Measurements from ENCODE around the gene SCIN.
"Not testable (repeated sequence)": the region's sequence is repeated elsewhere in the genome, so short reads cannot be mapped to it uniquely, and the experiment has no call there.

SCIN gene

DNA sequence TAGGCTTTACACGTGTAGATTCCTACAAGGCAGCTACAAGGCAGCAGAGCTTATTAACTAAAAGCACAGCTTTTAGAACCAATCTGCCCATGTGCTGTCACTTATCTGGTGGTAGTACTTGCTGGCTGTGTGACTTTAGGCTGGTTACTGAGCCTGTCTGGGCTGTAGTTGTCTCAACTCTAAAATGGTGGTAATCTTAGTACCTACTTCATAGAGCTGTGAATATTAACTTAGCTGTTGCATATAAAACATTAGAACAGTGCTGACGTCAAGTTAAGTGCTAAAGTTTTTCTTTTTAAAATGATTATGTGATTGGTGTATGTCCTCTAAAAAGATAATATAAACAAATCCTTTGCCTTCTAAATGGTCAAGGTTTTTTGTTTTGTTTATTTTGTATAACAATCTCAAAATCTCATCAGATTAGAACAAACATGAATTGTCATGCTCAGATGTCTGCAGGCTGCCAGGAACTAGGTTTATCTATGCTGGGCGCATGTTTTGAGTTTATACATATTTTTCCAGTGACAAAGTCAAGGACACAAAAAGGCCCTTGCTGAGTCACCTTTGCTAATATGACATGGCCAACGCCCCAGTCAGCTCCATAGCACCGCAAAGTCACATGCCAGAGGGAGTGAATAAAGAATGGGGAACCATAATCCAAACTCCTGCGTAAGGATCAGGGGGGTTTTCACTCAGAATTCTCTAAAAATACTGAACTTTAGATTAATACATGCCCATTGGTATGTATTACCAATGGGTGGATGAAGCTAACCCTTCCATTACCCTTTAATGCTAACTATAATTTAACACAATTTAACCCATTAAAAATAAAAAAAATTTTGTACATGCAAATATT, 77.1 kb downstream of the SCIN start:
- no peak for DNase-seq (ENCODE audit: low spot score)

GRCh38 chr7:12648704-12649261, 78.3 kb downstream of the SCIN start:
- DNase-seq (ENCODE audit: low spot score): no peak

DNA sequence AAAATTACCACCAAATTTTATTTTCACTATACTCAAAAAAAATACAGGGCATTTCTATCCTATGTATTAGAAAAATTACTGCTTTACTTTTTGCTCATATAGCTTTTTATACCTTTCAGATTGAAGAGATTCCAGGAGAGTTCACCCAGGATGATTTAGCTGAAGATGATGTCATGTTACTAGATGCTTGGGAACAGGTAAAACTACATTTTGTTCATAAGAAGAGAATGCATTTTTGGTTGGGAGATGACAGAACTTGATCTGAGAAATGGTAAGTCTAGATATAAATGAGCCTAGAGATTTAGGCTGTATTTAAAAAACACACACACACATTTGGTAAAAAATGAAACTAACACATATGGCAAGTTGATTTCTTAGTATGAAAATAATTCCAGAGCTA, 78.8 kb downstream of the SCIN start:
- no peak for DNase-seq (ENCODE audit: low spot score)

GRCh38 chr7:12650080-12650479, 79.6 kb downstream of the SCIN start:
- DNase-seq (ENCODE audit: low spot score): no peak

- DNase-seq (ENCODE audit: low spot score): no peak
Observed at GRCh38 chr7:12653110-12653509, 82.6 kb downstream of the SCIN start.

GRCh38 chr7:12653518-12653917, 83.0 kb downstream of the SCIN start:
- DNase-seq (ENCODE audit: low spot score): no peak

DNA sequence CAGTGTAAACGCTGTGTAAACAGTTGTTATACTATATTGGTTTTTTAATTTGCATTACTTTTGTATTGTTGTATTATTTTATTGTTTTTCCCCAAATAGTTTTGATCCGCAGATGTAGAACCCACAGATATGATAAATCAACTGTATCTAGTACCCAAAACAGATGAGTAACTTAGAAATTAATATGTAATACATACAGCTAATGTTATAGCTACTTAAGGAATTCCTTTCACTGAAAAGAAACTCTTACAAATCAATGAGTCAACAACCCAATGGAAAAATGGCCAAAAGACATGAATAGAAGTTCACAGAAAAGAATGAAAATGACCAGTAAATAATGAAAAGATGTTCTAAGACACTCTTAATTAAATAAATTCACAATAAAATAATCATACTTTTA, 84.6 kb downstream of the SCIN start:
- no peak for DNase-seq (ENCODE audit: low spot score)

- DNase-seq (ENCODE audit: low spot score): not testable (repeated sequence)
Observed at GRCh38 chr7:12660423-12660822, 89.9 kb downstream of the SCIN start.

DNA sequence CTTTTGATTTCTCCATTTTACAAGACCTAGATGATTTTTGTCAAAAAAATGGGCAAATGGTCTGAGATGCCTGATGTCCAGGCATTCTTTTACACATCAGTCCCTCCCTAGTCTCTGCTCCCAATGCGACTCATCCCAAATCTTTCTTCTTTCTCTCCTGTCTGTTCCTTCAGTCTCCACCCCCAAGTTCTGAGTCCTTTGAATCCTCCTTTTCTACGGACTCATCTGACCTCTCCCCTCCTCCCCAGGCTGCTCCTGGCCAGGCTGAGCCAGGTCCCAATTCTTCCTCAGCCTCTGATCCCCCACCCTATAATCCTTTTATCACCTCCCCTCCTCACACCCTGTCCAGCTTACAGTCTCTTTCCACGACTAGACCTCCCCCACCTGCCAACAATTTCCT, 90.5 kb downstream of the SCIN start:
- DNase-seq (ENCODE audit: low spot score): not testable (repeated sequence)

- DNase-seq (ENCODE audit: low spot score): no peak
Observed at GRCh38 chr7:12661581-12661980, 91.1 kb downstream of the SCIN start.

DNA sequence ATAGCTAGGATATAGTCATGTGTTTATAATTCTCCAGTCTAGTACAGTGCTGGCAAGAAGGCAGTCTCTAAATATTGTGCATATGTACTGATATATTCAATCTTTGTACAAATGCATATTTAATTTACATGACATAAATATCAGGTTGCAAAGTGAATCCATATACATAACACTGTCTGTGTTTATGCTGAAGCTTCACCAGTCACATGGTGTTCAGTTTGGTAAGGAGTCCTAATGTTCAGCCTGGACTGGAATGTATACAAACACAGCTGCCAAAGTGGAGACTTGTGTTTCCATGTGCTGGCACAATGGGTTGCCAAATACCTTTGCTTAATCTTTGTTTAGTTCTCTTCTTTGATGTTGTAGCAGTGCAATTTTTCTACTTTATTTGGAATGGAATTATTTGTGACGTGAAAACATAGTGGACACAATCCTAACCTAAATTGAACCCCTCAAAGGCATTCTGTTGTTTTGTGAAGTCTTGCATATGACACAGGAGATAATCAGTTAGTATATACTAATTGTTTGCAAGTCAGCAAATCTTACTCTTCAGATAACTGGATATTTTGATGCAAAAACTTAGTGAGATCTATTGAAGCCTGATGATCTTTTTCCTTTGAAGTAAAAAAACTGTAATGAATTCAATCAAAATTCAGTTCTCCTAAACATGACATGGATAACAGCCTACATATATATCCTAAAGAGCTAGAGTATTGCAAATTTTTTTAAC, 99.6 kb downstream of the SCIN start:
- DNase-seq (ENCODE audit: low spot score): no peak

DNA sequence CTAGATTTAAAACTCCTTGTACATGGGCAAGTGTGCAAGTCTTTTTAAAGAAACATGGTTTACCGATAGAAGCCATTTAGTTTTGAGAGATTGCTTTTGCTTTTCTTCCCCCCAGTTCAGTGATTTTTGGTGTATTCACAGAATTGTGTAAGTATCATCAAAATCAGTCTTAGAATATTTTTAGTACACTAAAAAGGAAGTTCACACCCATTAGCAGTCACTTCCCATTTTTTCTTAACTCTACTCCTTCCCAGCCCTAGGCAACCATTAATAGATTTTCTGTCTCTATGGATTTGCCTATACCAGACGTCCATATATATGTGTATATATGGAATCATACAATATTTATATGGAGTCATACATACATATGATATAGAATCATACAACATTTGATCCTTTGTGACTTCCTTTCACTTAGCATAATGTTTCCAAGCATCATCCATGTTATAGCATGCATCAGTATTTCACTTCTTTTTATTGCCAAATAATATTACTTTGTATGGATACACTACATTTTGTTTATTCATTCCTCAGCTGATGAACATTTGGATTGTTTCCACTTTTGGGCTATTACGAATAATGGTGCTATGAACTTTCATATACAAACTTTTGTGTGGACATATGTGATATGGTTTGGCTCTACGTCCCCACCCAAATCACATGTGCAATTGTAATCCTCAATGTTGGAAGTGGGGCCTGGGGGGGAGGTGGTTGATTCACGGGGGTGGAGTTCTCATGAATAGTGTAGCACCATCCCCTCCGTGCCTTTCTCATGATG, 100.4 kb downstream of the SCIN start:
- no peak for DNase-seq (ENCODE audit: low spot score)

DNA sequence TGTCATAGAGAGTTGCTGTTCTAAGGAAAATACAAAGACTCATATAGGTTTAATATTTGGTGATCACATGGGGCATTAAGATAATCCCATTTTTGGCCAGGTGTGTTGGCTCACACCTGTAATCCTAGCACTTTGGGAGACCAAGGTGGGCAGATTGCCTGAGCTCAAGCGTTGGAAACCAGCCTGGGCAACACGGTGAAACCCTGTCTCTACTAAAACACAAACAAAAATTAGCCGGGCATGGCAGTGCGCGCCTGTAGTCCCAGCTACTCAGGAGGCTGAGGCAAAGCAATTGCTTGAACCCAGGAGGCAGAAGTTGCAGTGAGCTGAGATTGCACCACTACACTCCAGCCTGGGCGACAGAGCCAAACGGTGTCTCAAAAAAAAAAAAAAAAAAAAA, 102.9 kb downstream of the SCIN start:
- not testable (repeated sequence) for DNase-seq (ENCODE audit: low spot score)

- DNase-seq (ENCODE audit: low spot score): no peak
Observed at GRCh38 chr7:12674053-12674452, 103.5 kb downstream of the SCIN start.

- no peak for DNase-seq (ENCODE audit: low spot score)
Observed at GRCh38 chr7:12674861-12675260, 104.3 kb downstream of the SCIN start.

DNA sequence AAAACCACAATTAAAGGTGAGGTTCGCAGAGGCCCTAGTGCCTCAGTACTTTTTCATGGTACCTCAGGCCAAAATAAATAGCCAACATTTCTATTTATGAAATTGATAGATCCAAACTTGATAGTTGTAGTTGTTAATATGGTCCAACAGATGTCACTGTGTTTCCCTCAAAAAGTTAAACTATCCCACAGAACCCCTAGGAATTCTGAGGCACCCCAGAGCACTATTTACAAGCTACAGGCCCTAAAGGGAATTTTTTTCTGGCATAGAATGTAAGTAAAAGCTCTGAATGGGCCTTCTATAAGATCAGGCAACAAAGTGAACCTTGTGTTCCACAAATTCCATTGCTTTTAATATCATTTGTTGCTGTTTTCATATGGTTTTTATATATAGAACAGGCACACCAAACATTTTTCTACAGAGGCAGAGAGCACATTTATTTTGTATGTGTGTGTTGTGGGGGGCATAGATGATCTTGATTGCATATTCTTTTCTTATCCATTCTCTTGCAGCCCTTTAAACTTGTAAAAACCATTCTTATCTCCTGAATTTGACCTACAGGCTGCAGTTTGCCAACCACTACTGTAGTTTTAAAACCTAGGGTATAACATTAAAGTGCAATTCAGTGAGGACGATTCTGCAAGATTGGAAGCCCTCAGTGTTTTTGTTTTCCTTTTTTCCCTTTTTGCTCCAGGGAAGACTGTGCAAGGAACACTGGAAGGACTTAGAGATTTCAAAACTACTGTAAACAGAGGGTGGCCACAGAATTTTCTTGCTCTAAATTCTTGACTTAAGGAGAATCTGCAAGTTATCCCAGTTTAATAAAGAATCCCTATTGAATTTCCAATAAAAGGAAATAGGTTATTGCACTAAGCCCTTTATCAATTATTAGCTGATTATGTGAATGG, 113.4 kb downstream of the SCIN start:
- no peak for DNase-seq (ENCODE audit: low spot score)

DNA sequence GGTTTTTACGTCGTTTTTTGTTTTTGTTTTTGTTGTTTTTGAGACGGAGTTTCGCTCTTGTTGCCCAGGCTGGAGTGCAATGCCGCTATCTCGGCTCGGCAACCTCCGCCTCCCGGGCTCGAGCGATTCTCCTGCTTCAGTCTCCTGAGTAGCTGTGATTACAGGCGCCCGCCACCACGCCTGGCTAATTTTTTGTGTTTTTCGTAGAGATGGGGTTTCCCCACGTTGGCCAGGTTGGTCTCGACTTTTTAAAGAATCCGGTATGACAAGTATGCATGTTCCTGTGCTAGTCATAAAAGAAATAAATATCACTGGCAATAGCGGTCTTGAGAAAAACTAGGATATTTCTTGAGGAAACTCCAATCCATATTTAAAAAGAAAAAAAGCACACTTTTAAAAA, 114.2 kb downstream of the SCIN start:
- no peak for DNase-seq (ENCODE audit: low spot score)

DNA sequence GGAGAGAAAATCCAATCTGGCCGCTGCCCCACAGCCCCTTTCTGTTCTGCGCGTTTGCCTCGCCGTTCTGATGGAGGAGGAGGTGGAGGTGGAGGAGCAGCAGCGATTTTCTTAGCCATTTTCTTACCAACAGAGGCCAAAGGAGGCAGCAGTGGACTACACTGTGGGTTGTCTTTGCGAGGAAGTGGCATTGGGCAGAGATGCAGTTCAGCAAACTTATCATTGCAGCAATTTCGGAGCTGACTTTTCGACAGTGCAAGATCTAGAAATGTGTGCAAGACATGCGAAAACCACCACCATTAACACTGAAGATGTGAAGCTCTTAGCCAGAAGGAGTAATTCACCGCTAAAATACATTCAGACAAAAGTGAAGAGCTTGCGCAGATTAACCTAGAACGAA, 115.0 kb downstream of the SCIN start:
- peak; percentile 70 for DNase-seq (ENCODE audit: low spot score)

- DNase-seq (ENCODE audit: low spot score): peak; percentile 94
Observed at GRCh38 chr7:12686234-12686890, 115.8 kb downstream of the SCIN start.

- DNase-seq (ENCODE audit: low spot score): peak; percentile 98
Observed at GRCh38 chr7:12686891-12687717, 116.6 kb downstream of the SCIN start, which contains the start of gene ARL4A. TSS of gene ARL4A (plus strand) at chr7:12687633. CDS start at chr7:12688255, 622 bp downstream.

Data from ecto neural progenitor cell (in vitro differentiated cells).